Skeletal muscle tissue (tissue), 4 donors: Measurements from ENCODE around the gene XPO6. TPM values are rescaled to one million over a fixed set of nuclear protein-coding genes. Genes with fewer than 3 reads are reported as not detected.

Source experiments
- H3K27ac ChIP-seq: one replicate; pipeline ENCODE4 v1.7.0; 2013; ENCODE audit warnings: mild to moderate bottlenecking, low read depth, low read length, inconsistent platforms
- H3K27me3 ChIP-seq, 3 donors: one replicate each; pipeline ENCODE4 v1.7.0; 2013; ENCODE audit warnings: low read length in 3 of 3; ENCODE audit not compliant: control insufficient read depth in 3 of 3, insufficient read depth in 3 of 3
- H3K36me3 ChIP-seq, 3 donors: one replicate each; pipeline ENCODE4 v1.7.0; 2013; ENCODE audit warnings: low read length in 3 of 3; ENCODE audit not compliant: control insufficient read depth in 3 of 3, insufficient read depth in 3 of 3
- H3K4me1 ChIP-seq, 3 donors: one replicate each; pipeline ENCODE4 v1.7.0; 2013; ENCODE audit warnings: low read length in 3 of 3, mild to moderate bottlenecking in 3 of 3; ENCODE audit not compliant: control insufficient read depth in 3 of 3, insufficient read depth in 3 of 3
- H3K4me3 ChIP-seq, 3 donors: one replicate each; pipeline ENCODE4 v1.7.0; 2013; ENCODE audit warnings: low read length in 3 of 3
- H3K9ac ChIP-seq, 3 donors: one replicate each; pipeline ENCODE4 v1.7.0; 2013; ENCODE audit warnings: low read length in 3 of 3, mild to moderate bottlenecking in 3 of 3, moderate library complexity in 2 of 3, low read depth in 1 of 3
- H3K9me3 ChIP-seq, 3 donors: one replicate each; pipeline ENCODE4 v1.7.0; 2013; ENCODE audit warnings: low read length in 3 of 3; ENCODE audit not compliant: control insufficient read depth in 3 of 3
- total RNA-seq: library from RNA; depleted of rRNA; stranded (reverse); fragments of >200 nt; gene quantifications from one replicate; pipeline ENCODE4 v1.2.3, GENCODE V29; 2014
- donor health status: Osteomylitis.

XPO6 gene
- total RNA-seq, 1 donor from 2014 or later: 33.9 TPM

DNA sequence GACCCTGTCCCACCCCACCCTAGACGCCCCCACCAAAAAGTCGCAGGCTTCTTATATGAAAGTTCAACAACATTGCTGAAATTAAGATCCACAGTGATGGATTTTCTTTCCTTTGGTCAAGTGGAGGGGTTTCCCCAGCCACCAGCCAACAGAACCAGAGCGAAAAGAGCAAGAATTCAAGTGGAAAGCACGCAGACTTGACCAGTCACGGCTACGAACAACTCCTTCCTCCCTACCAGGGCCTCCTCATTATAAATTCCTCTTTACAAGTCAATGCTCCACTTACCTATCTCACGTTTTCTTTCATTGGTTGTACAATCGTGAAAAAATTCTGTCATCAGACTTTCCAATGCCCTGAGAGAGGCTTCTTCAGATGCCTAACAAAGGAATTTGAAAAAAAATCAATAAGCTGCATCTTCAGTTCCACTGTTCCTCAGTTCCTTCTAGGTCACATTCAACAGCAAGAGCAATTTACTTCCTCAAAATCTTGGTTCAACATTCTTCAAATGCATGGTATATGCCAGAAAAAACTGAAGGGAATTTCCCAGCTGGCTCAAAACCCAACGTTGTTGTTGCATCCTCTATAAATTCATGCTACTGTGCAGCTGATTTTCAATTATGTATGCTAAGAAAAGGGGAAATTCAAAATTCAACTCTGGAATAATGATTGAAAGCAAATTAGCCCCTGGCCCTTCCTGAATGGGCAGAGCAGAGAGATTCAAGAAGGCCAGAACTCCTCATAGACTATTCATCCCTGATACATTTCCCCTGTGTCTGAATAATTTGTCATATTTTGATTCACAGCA, 30.9 kb downstream of the XPO6 start:
- Histone ChIP-seq H3K4me3 (no peak overlapping the region), H3K9me3 (no peaks in the 10 kb centered on the region), H3K27ac (peak overlapping the region; percentile 13), H3K4me1 (peaks cover 9 to 18% (median 10%) of the 10 kb centered on the region in 3 donors), H3K36me3 (peaks cover 0 to 7% (median under 1%) of the 10 kb centered on the region in 3 donors), H3K27me3 (no peaks in the 10 kb centered on the region), H3K9ac (no peak overlapping the region)

- H3K4me1 ChIP-seq: peaks cover 9 to 15% (median 9%) of the 10 kb centered on the region in 3 donors
- no peak overlapping the region for H3K27ac ChIP-seq
- H3K9ac ChIP-seq: no peak overlapping the region
These were observed 32.4 kb downstream of the XPO6 start for GRCh38 chr16:28179354-28179753.

DNA sequence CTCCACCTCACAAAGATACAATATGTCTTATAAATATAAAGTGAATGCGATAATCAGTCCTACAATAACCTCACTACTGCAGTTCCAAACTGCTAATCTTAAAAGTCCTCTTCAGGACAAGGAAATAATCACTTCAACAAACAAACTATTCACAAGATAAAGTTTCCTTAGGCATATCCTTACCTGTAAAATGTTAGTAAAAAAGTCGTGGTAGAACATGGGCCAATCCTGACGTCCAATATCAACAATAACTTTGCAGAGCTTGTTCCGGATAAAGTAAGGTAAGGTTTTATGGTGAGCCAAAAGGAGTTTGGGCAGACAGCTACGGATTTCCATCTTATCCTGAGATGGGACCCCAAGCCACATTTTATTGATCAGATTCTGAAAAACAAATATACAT, 36.0 kb downstream of the XPO6 start:
- Histone ChIP-seq H3K4me1 (no peaks in the 10 kb centered on the region), H3K4me3 (no peak overlapping the region), H3K27me3 (no peaks in the 10 kb centered on the region), H3K9ac (no peak overlapping the region), H3K27ac (no peak overlapping the region), H3K9me3 (no peaks in the 10 kb centered on the region), H3K36me3 (peaks cover 7 to 28% (median 8%) of the 10 kb centered on the region in 3 donors)

More at GRCh38 chr16:28179354-28179753, 32.4 kb downstream of the XPO6 start:
- Histone ChIP-seq H3K9me3 (no peaks in the 10 kb centered on the region), H3K36me3 (peaks cover 3 to 16% (median 3%) of the 10 kb centered on the region in 3 donors), H3K4me3 (no peak overlapping the region), H3K27me3 (no peaks in the 10 kb centered on the region)

- H3K27ac ChIP-seq: no peak overlapping the region
- H3K4me3 ChIP-seq: no peak overlapping the region
- no peaks in the 10 kb centered on the region for H3K27me3 ChIP-seq
- H3K9ac ChIP-seq: no peak overlapping the region
- no peaks in the 10 kb centered on the region for H3K9me3 ChIP-seq
- H3K36me3 ChIP-seq: peaks cover 18 to 40% (median 21%) of the 10 kb centered on the region in 3 donors
- H3K4me1 ChIP-seq: peaks cover 0 to 5% (median 0%) of the 10 kb centered on the region in 3 donors
These were observed 39.4 kb downstream of the XPO6 start for GRCh38 chr16:28172336-28172735.

- Histone ChIP-seq H3K27ac (no peak overlapping the region), H3K4me3 (no peak overlapping the region), H3K9me3 (no peaks in the 10 kb centered on the region), H3K27me3 (no peaks in the 10 kb centered on the region), H3K4me1 (peaks cover 0 to 7% (median 4%) of the 10 kb centered on the region in 3 donors), H3K9ac (no peak overlapping the region), H3K36me3 (peaks cover 18 to 43% (median 26%) of the 10 kb centered on the region in 3 donors)
These were observed 39.9 kb downstream of the XPO6 start for GRCh38 chr16:28171816-28172215.

DNA sequence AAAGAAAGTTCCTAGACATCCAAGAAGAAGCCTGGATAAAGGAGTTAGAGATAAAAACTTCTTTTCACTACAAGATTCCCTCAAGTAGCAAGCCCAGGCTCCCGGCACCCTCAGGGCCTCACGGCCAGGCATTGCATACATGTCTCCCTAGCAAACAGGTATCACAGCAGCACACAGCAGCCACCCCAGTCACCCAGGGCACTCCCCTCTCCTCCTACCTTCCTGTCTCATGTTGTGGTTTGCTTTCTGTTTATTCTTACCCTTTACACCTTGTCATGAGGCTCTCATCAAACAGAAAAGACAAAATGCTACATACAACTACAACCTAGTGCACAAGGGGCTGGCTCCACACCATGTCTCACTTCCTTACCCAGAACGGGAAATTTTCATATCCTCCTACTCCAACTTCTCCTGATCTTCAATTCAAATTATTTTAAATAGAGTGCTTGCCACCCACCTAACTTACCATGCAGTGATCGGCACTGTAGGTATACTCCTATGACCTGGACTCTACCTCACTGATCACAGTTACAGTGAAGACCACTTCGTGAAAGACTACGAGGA, 42.7 kb downstream of the XPO6 start:
- Histone ChIP-seq H3K4me1 (peaks cover 0 to 7% (median 7%) of the 10 kb centered on the region in 3 donors), H3K27me3 (no peaks in the 10 kb centered on the region), H3K36me3 (peaks cover 16 to 44% (median 38%) of the 10 kb centered on the region in 3 donors), H3K4me3 (no peak overlapping the region), H3K27ac (no peak overlapping the region), H3K9ac (no peak overlapping the region), H3K9me3 (no peaks in the 10 kb centered on the region)

DNA sequence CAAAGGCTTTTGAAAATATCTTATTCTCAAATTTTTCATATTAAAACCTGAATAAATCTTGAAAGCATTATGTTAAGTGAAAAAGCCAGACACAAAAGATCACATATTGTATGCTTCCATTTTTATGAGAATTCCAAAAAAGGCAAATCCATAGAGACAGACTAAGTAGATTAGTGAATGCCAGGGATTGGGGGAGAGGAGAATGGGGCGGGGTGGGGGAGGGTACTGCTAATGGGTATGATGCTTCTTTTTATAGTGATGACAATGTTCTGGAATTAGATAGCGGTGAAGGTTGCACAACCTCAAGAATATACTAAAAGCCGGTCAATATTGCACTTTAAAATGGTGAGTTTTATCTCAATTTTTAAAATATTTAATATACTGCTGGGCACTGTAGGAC, 44.0 kb downstream of the XPO6 start:
- Histone ChIP-seq H3K27me3 (no peaks in the 10 kb centered on the region), H3K9me3 (no peaks in the 10 kb centered on the region), H3K27ac (no peak overlapping the region), H3K36me3 (peaks cover 12 to 40% (median 33%) of the 10 kb centered on the region in 3 donors), H3K9ac (no peak overlapping the region), H3K4me1 (peaks cover 3 to 7% (median 7%) of the 10 kb centered on the region in 3 donors), H3K4me3 (no peak overlapping the region)

DNA sequence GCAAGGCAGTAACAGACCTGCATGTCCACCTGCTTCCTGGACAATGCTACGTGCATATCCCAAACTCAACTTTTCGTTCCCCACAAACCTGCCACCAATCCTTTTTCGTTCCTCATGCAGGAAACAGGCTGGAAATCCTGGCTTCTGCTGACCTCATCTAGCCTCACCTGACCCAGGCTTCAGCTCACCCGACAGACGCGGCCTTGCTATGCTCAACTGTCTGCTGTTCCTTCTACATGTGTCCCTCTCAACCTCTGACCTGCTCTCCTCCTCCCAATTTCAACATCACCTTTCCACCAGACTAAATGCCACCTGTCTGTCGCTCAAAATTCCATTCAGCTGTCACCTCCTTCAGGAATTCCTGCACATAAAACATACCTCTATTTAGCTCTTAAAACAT, 44.5 kb downstream of the XPO6 start:
- no peak overlapping the region for H3K27ac ChIP-seq
- peaks cover 12 to 37% (median 33%) of the 10 kb centered on the region in 3 donors for H3K36me3 ChIP-seq
- peaks cover 3 to 7% (median 7%) of the 10 kb centered on the region in 3 donors for H3K4me1 ChIP-seq
- no peak overlapping the region for H3K9ac ChIP-seq
- no peaks in the 10 kb centered on the region for H3K9me3 ChIP-seq
- no peaks in the 10 kb centered on the region for H3K27me3 ChIP-seq
- no peak overlapping the region for H3K4me3 ChIP-seq

- Histone ChIP-seq H3K27me3 (no peaks in the 10 kb centered on the region), H3K9ac (no peak overlapping the region), H3K9me3 (no peaks in the 10 kb centered on the region), H3K4me3 (no peak overlapping the region), H3K27ac (no peak overlapping the region), H3K4me1 (peaks cover 3 to 7% (median 7%) of the 10 kb centered on the region in 3 donors), H3K36me3 (peaks cover 12 to 37% (median 33%) of the 10 kb centered on the region in 3 donors)
These were observed 45.2 kb downstream of the XPO6 start for GRCh38 chr16:28166394-28167208.
